Memory B cell (primary cell): ENCODE measurements around the gene USB1.

ENCODE experiments used
- ATAC-seq: fragments of 150-1000 bp; cut with Tn5 transposase; 2 replicates; pipeline ENCODE4 v1.10.0; 2021; ENCODE audit warnings: low read depth, mild to moderate bottlenecking, moderate library complexity
- DNase-seq, 2 donors: peaks; one replicate each; pipeline ENCODE4 v3.0.0; 2022; ENCODE audit warnings: low spot score in 2 of 2
- H3K27ac Mint-ChIP-seq: one replicate; pipeline ENCODE4 v1.8.0; 2022; ENCODE audit warnings: mild to moderate bottlenecking, moderate library complexity, mixed read lengths
- H3K27me3 Mint-ChIP-seq: one replicate; pipeline ENCODE4 v1.8.0; 2022; ENCODE audit warnings: mixed read lengths
- H3K36me3 Mint-ChIP-seq: one replicate; pipeline ENCODE4 v1.8.0; 2022; ENCODE audit warnings: mild to moderate bottlenecking, mixed read lengths
- H3K4me1 Mint-ChIP-seq: one replicate; pipeline ENCODE4 v1.8.0; 2022; ENCODE audit warnings: mixed read lengths
- H3K4me3 Mint-ChIP-seq: one replicate; pipeline ENCODE4 v1.8.0; 2022; ENCODE audit warnings: mild to moderate bottlenecking, moderate library complexity, mixed read lengths
- H3K9me3 Mint-ChIP-seq: one replicate; pipeline ENCODE4 v1.8.0; 2022; ENCODE audit warnings: mixed read lengths

The USB1 gene

DNA sequence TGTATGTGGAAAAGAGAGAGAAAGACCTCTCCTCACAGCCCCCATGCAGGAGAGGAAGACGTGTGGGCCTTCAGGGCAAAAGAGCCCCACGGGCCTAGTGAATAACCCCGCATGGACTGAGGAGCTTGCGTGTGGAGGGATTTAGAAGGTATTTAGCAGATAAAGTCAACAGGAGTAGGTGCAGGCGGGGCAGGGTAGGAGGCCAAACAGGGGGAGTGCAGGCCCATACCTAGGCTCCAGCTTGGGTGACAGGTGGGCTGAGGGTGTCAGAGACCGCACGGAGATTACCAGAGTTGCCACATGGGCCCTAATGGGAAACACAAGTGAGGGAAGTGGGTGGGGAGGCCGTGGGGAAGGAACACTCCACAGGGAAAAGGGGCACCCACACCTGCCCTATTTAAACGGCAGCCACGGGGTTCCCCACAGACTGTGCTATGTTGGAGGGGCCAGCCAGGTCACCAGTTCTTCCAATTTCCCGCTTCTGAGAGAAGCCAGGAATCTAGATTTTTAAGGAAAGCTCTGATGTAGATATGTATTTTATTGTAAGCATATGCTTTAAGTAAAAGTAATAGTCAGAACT, 22.1 kb upstream of the USB1 start:
- Mint-ChIP-seq H3K27me3 (peaks cover 12% of the 10 kb centered on the region), H3K4me3 (no peak overlapping the region), H3K9me3 (no peaks in the 10 kb centered on the region), H3K4me1 (no peaks in the 10 kb centered on the region), H3K27ac (no peak overlapping the region), H3K36me3 (no peaks in the 10 kb centered on the region)
- ATAC-seq (no peak), DNase-seq (no peak)

- no peaks in the 10 kb centered on the region for H3K36me3 Mint-ChIP-seq
Observed at GRCh38 chr16:57981636-57982035, 19.6 kb upstream of the USB1 start.

DNA sequence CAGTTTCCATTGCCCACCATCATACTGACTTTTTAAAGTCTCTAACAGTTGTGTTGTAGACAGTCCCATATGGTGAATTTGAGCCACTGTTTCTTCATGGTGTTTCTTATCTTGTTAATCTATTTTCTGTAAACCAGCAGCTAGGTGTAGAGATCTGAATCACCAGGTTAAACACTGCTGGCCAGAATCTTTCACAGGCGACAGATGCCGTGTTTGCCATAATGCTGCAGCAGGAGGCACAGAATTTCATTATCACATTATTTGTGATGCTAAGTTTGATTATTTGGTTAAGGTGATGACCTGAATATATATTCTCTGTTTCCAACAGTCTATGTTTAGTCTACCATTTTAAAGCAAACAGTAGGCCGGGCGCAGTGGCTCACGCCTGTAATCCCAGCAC, 18.8 kb upstream of the USB1 start:
- H3K4me3 Mint-ChIP-seq, result no peak overlapping the region
- no peaks in the 10 kb centered on the region for H3K4me1 Mint-ChIP-seq
- ATAC-seq (no peak), DNase-seq (no peak)
- H3K27ac Mint-ChIP-seq, result no peak overlapping the region
- no peaks in the 10 kb centered on the region for H3K36me3 Mint-ChIP-seq
- peaks cover 10% of the 10 kb centered on the region for H3K27me3 Mint-ChIP-seq
- no peaks in the 10 kb centered on the region for H3K9me3 Mint-ChIP-seq

More at GRCh38 chr16:57981636-57982035, 19.6 kb upstream of the USB1 start:
- Mint-ChIP-seq H3K4me1 (no peaks in the 10 kb centered on the region), H3K27me3 (peaks cover 10% of the 10 kb centered on the region), H3K9me3 (no peaks in the 10 kb centered on the region), H3K4me3 (no peak overlapping the region), H3K27ac (no peak overlapping the region)
- DNase-seq (no peak), ATAC-seq (no peak)

- Mint-ChIP-seq H3K4me1 (no peaks in the 10 kb centered on the region), H3K36me3 (no peaks in the 10 kb centered on the region), H3K27me3 (peaks cover 8% of the 10 kb centered on the region), H3K4me3 (peak overlapping the region; percentile 86), H3K27ac (no peak overlapping the region), H3K9me3 (no peaks in the 10 kb centered on the region)
- peak; percentile 92 for ATAC-seq
- DNase-seq, result peak; percentile 66 to 81
Observed at GRCh38 chr16:57984443-57985203, 16.6 kb upstream of the USB1 start.

- Mint-ChIP-seq H3K4me1 (no peaks in the 10 kb centered on the region), H3K4me3 (peak overlapping the region; percentile 86), H3K27ac (no peak overlapping the region)
Observed at GRCh38 chr16:57985204-57986181, 15.7 kb upstream of the USB1 start.

GRCh38 chr16:57986196-57986595, 15.0 kb upstream of the USB1 start:
- Mint-ChIP-seq H3K9me3 (no peaks in the 10 kb centered on the region), H3K36me3 (no peaks in the 10 kb centered on the region), H3K4me1 (no peaks in the 10 kb centered on the region), H3K27ac (no peak overlapping the region), H3K4me3 (no peak overlapping the region), H3K27me3 (peaks cover 6% of the 10 kb centered on the region)
- DNase-seq, result no peak
- no peak for ATAC-seq

More at GRCh38 chr16:57985204-57986181, 15.7 kb upstream of the USB1 start:
- DNase-seq (no peak), ATAC-seq (peak; percentile 34)
- H3K36me3 Mint-ChIP-seq, result no peaks in the 10 kb centered on the region
- H3K9me3 Mint-ChIP-seq, result no peaks in the 10 kb centered on the region
- peaks cover 8% of the 10 kb centered on the region for H3K27me3 Mint-ChIP-seq

GRCh38 chr16:57987441-57988177, 13.6 kb upstream of the USB1 start:
- H3K27me3 Mint-ChIP-seq, result peaks cover 3% of the 10 kb centered on the region
- no peak overlapping the region for H3K27ac Mint-ChIP-seq
- no peak for ATAC-seq
- no peaks in the 10 kb centered on the region for H3K9me3 Mint-ChIP-seq
- no peak overlapping the region for H3K4me3 Mint-ChIP-seq
- DNase-seq, result no peak
- H3K4me1 Mint-ChIP-seq, result peaks cover 2% of the 10 kb centered on the region
- H3K36me3 Mint-ChIP-seq, result no peaks in the 10 kb centered on the region

DNA sequence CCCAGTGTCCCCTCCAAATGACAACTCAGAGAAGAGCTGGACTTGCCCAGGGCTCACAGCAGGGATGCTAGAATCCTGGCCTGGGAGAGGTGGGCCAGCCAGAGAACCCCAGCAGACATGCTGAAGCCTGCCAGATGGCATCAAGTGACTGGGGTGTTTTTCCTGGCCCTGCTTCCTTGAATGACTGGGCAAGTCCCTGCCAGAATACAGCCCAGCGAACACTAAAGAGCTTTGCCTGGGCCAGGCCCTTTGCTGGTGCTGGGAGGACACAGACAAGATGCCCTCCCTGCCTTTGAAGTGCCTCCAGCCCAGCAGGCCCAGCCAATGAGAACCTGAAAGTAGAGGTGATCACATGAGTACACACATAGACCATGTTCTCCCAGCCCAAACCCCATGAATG, 12.3 kb upstream of the USB1 start:
- ATAC-seq (no peak), DNase-seq (no peak)
- no peak overlapping the region for H3K27ac Mint-ChIP-seq
- no peaks in the 10 kb centered on the region for H3K9me3 Mint-ChIP-seq
- peaks cover 2% of the 10 kb centered on the region for H3K4me1 Mint-ChIP-seq
- H3K4me3 Mint-ChIP-seq, result no peak overlapping the region
- peaks cover 3% of the 10 kb centered on the region for H3K27me3 Mint-ChIP-seq
- no peaks in the 10 kb centered on the region for H3K36me3 Mint-ChIP-seq

DNA sequence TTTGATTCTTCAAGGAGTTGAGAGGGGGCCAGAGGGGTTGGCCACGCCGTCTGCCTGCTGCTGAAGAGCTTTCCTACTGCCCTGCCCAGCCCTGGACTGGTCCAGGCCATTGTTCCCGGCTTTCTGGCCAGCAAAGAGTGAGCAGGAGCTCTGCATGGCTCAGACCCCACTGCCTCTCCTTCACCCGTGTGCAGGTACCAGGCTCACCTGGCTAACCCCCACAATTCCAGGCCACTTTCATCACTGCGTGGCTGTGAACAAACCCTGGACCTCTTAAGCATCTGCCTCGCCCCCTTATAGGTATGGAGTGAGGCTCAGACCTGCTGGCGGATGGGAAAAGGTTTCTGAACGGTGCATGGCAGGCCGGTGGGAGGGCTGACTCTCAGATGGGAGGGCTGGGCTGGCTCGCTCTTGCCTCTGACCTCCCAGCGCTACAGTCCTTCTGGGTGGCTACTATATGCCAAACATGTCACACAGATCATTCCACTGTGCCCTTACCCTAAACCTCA, 9.6 kb upstream of the USB1 start:
- peaks cover 3% of the 10 kb centered on the region for H3K36me3 Mint-ChIP-seq
- DNase-seq, result no peak
- peaks cover 7% of the 10 kb centered on the region for H3K4me1 Mint-ChIP-seq
- ATAC-seq, result no peak
- no peaks in the 10 kb centered on the region for H3K9me3 Mint-ChIP-seq
- H3K27me3 Mint-ChIP-seq, result no peaks in the 10 kb centered on the region
- no peak overlapping the region for H3K27ac Mint-ChIP-seq
- H3K4me3 Mint-ChIP-seq, result no peak overlapping the region

DNA sequence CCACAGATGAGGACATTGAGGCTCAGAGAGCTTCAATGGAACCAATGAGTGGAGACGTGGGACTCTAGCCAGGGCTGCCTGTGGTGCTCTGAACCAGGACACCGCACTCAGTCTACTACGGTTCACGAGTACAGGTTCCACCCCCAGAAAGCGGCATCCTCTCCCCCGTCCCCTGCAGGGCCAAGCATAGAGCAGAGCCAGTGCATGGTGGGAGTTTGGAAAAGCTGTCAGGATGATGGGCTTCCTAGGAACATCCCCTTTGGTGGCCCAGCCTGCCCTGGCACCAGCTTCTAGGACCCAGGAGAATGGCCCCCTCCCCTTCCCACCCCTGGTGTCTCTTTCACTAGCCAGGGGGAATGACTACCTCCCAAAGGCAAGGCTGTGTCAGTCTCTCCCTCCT, 9.1 kb upstream of the USB1 start:
- no peaks in the 10 kb centered on the region for H3K27me3 Mint-ChIP-seq
- H3K36me3 Mint-ChIP-seq, result peaks cover 4% of the 10 kb centered on the region
- H3K27ac Mint-ChIP-seq, result no peak overlapping the region
- H3K4me3 Mint-ChIP-seq, result no peak overlapping the region
- ATAC-seq (no peak), DNase-seq (no peak)
- H3K9me3 Mint-ChIP-seq, result no peaks in the 10 kb centered on the region
- H3K4me1 Mint-ChIP-seq, result peaks cover 7% of the 10 kb centered on the region

DNA sequence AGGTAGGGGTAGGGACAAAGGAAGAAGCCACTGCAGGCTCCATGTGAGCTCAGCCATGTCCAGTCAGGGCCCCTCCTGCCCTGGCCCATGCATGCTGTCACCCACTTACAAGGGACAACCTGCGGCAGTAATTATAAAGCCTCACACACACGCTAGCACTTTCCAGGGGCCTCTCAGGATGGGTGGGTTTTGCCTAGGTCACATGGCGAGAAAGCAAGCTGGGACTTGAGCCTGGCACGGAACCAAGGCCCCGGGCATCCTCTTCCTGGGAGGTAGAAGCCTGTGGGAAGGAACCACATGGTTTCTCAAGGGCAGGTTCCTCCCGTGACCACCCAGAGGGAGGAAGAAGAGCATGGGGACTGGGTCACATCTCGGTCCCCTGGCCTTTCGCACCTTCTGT, 7.8 kb upstream of the USB1 start:
- no peak for ATAC-seq

GRCh38 chr16:57993897-57994296, 7.3 kb upstream of the USB1 start:
- peaks cover 10% of the 10 kb centered on the region for H3K4me1 Mint-ChIP-seq
- H3K4me3 Mint-ChIP-seq, result no peak overlapping the region
- H3K9me3 Mint-ChIP-seq, result no peaks in the 10 kb centered on the region
- H3K36me3 Mint-ChIP-seq, result peaks cover 7% of the 10 kb centered on the region
- H3K27me3 Mint-ChIP-seq, result no peaks in the 10 kb centered on the region
- DNase-seq (no peak), ATAC-seq (no peak)
- no peak overlapping the region for H3K27ac Mint-ChIP-seq

More for the DNA sequence above, 7.8 kb upstream of the USB1 start:
- no peak for DNase-seq
- H3K4me1 Mint-ChIP-seq, result peaks cover 7% of the 10 kb centered on the region
- H3K27ac Mint-ChIP-seq, result no peak overlapping the region
- H3K9me3 Mint-ChIP-seq, result no peaks in the 10 kb centered on the region
- H3K36me3 Mint-ChIP-seq, result peaks cover 7% of the 10 kb centered on the region
- H3K27me3 Mint-ChIP-seq, result no peaks in the 10 kb centered on the region
- no peak overlapping the region for H3K4me3 Mint-ChIP-seq

GRCh38 chr16:57994361-57994760, 6.8 kb upstream of the USB1 start:
- Mint-ChIP-seq H3K4me1 (peaks cover 15% of the 10 kb centered on the region), H3K27ac (no peak overlapping the region), H3K27me3 (no peaks in the 10 kb centered on the region), H3K9me3 (no peaks in the 10 kb centered on the region), H3K36me3 (peaks cover 7% of the 10 kb centered on the region), H3K4me3 (no peak overlapping the region)
- no peak for ATAC-seq
- DNase-seq, result no peak
